ENCODE data around the gene RBBP9. TPM values are rescaled to one million over a fixed set of nuclear protein-coding genes. Genes with fewer than 3 reads are reported as not detected.

The RBBP9 gene
- total and polyA plus RNA-seq, 9 of the 15 experiments (the other 6 are each of a cell fraction or from before 2014, with no cell fraction given), result 0.94 to 4.4 (median 2.5) TPM

GRCh38 chr20:18466894-18467730 lies 29.9 kb downstream of the RBBP9 start, which contains the start of the genes DZANK1 and POLR3F:
DZANK1 (minus strand) TSS chr20:18467030; CDS start chr20:18465358, 1,672 bp downstream.
POLR3F (plus strand) TSS chr20:18467390; CDS start chr20:18467507, 117 bp downstream.
- in situ Hi-C loops (cut with MboI), result no loop called here
- Histone ChIP-seq H3K9me1 (ENCODE audit: control insufficient read depth, insufficient read depth, low read length) (no peaks in the 10 kb centered on the region), H3K4me2 (ENCODE audit: insufficient read depth, low read length) (peak within 1 kb of the TSS; percentile 78), H3K79me2 (ENCODE audit: control insufficient read depth, insufficient read depth, low read length) (peaks cover 22% of the 10 kb centered on the region), H3K4me1 (replicated peaks in 1 of 2; ENCODE audit: control insufficient read depth in 2 of 2, insufficient read depth in 2 of 2, low read length in 2 of 2) (peaks cover 0 to 11% of the 10 kb centered on the region in 2 experiments; a peak in 1 of 5 replicates), H3K4me3 (peak within 1 kb of the TSS; percentile 82), H3K27ac (ENCODE audit: extremely low read depth, low read depth, low read length) (peak within 1 kb of the TSS; percentile 82), H3K36me3 (ENCODE audit: control insufficient read depth, insufficient read depth, low read length) (peaks cover 9% of the 10 kb centered on the region; the same call in 1 of the 3 replicates), H4K20me1 (replicated peaks; ENCODE audit: control insufficient read depth, insufficient read depth, low read length) (no peaks in the 10 kb centered on the region), H2AFZ (ENCODE audit: low read depth, low read length) (peak within 1 kb of the TSS; percentile 91), H3K9ac (ENCODE audit: insufficient read depth in 1 of 2, low read depth in 2 of 2, low read length in 2 of 2) (peak within 1 kb of the TSS; percentile 81 to 92), H3K9me3 (replicated peaks; ENCODE audit: control insufficient read depth, insufficient read depth, low read depth, low read length) (no peaks in the 10 kb centered on the region), H3K27me3 (ENCODE audit: control insufficient read depth in 2 of 2, insufficient read depth in 2 of 2, low read length in 2 of 2) (no peaks in the 10 kb centered on the region)
- peak; percentile 98 for FAIRE-seq
- CTCF ChIA-PET (ENCODE audit: low intra/inter-chr PET ratio), result no interaction called here
- peak; percentile 94 to 95 (median 94) for DNase-seq (ENCODE audit: extremely low read depth in 1 of 4, low spot score in 3 of 4)
- POLR2A ChIA-PET, result interaction anchor here (0.9 to 1.5 kb wide), 3 partner anchors 9 to 40 kb away, joined by 3 to 7 read pairs (median 4); partner anchors contain the start of gene SEC23B
- BruUV-seq (replicated peaks), result no TSS peak
- intact Hi-C loops (cut with micrococcal nuclease), result no loop called here
- under 1% methylated on average over 40 of the region's 57 CpGs for WGBS (ENCODE audit: insufficient coverage, low coverage, missing lambda C conversion rate)
- peak; percentile 100 for ATAC-seq
- no peak for TF ChIP-seq NFIC (IDR thresholded peaks at IDR 0.05)
- TF ChIP-seq ZNF584 (CRISPR knock-in tag; IDR thresholded peaks at IDR 0.05; ENCODE audit: low read depth), result no peak
- no peak for TF ChIP-seq GATAD2B (IDR thresholded peaks at IDR 0.05; ENCODE audit: borderline replicate concordance)
- TF ChIP-seq CBFA2T3 (IDR thresholded peaks at IDR 0.05), result no peak
- TF ChIP-seq MXD1 (CRISPR knock-in tag; IDR thresholded peaks at IDR 0.05; ENCODE audit: borderline replicate concordance, poor library complexity, severe bottlenecking), result no peak
- no peak for TF ChIP-seq ZBTB33 (CRISPR knock-in tag; IDR thresholded peaks at IDR 0.05)
- no peak for TF ChIP-seq ARID1B (IDR thresholded peaks at IDR 0.05)
- TF ChIP-seq ZNF318 (IDR thresholded peaks at IDR 0.05; ENCODE audit: borderline replicate concordance in 1 of 2, low read depth in 1 of 2), result no peak

All from K562 (cell line).